GM12891 (cell line): Measurements from ENCODE around the gene SMARCC1.

Source experiments
- DNase-seq: peaks from one replicate; pipeline ENCODE4 v3.0.0; 2011; ENCODE audit warnings: low spot score; ENCODE audit not compliant: insufficient read length
- FAIRE-seq: peaks from 2 replicates; lab custom pipeline; 2011; peaks lifted over from hg19 to GRCh38; lab: Jason Lieb, UNC
- PAX5 ChIP-seq: IDR thresholded peaks from 2 replicates; pipeline ENCODE4 v1.6.1; 2011; ENCODE audit warnings: low read length, moderate library complexity, mild to moderate bottlenecking; ENCODE audit not compliant: insufficient read depth, severe bottlenecking
- POLR2A ChIP-seq: IDR thresholded peaks from 2 replicates; pipeline ENCODE4 v1.6.1; 2011; ENCODE audit warnings: low read depth, low read length, control low read depth
- POLR2AphosphoS5 ChIP-seq: IDR thresholded peaks from 2 replicates; pipeline ENCODE4 v1.6.1; 2011; ENCODE audit warnings: low read depth, low read length, control low read depth
- POU2F2 ChIP-seq: IDR thresholded peaks from 2 replicates; pipeline ENCODE4 v1.6.1; 2011; ENCODE audit warnings: low read depth, mild to moderate bottlenecking, control low read depth, low read length, moderate library complexity
- SPI1 ChIP-seq: IDR thresholded peaks from 2 replicates; pipeline ENCODE4 v1.6.1; 2011; ENCODE audit warnings: low read depth, low read length, control low read depth
- TAF1 ChIP-seq: IDR thresholded peaks from 2 replicates; pipeline ENCODE4 v1.6.1; 2011; ENCODE audit warnings: low read depth, low read length, control low read depth

Gene SMARCC1

DNA sequence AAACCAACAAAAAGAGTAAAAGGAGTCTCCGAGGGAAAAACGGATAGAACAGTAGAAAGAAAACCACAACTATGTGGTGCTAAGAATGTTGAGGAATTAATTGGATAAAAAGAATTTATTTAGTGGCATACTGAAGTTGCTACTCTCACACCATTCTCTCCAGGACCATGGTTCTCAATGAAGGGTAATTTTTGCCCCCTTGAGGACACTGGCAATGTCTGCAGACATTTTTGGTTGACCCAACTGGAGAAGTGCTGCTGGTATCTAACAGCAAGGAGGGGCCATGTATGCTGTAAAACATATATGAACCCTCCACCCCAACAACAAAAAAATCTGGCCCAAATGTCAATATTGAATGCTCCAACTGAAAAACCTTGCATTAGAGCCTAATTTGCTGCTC, 117.2 kb downstream of the SMARCC1 start:
- no peak for FAIRE-seq
- no peak for TF ChIP-seq POLR2A
- TF ChIP-seq TAF1, result no peak
- no peak for TF ChIP-seq POU2F2
- no peak for TF ChIP-seq PAX5
- TF ChIP-seq POLR2AphosphoS5, result no peak
- no peak for TF ChIP-seq SPI1
- peak; percentile 6 for DNase-seq

DNA sequence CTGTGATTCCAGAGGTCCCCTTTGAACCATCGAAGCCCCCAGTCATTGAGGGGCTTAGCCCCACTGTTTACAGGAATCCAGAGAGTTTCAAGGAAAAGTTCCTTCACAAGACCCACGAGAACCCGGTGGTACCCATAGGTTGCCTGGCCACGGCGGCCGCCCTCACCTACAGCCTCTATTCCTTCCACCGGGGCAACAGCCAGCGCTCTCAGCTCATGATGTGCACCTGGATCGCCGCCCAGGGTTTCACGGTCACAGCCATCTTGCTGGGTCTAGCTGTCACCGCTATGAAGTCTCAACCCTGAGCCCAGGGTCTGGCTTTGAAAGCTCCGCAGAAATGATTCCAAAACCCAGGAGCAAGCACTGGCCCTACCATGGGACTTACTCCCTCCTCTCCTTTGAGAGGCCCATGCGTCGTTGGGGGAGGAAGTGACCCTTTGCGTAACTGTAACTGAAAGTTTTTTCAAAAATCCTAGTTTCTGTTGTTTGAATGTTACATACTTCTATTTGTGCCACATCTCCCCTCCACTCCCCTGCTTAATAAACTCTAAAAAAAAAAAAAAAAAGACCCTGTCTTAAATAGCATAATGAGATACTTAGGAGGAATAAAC, 118.0 kb downstream of the SMARCC1 start:
- DNase-seq (no peak), FAIRE-seq (no peak)
- no peak for TF ChIP-seq PAX5
- no peak for TF ChIP-seq TAF1
- no peak for TF ChIP-seq POU2F2
- TF ChIP-seq POLR2A, result no peak
- no peak for TF ChIP-seq POLR2AphosphoS5
- no peak for TF ChIP-seq SPI1

DNA sequence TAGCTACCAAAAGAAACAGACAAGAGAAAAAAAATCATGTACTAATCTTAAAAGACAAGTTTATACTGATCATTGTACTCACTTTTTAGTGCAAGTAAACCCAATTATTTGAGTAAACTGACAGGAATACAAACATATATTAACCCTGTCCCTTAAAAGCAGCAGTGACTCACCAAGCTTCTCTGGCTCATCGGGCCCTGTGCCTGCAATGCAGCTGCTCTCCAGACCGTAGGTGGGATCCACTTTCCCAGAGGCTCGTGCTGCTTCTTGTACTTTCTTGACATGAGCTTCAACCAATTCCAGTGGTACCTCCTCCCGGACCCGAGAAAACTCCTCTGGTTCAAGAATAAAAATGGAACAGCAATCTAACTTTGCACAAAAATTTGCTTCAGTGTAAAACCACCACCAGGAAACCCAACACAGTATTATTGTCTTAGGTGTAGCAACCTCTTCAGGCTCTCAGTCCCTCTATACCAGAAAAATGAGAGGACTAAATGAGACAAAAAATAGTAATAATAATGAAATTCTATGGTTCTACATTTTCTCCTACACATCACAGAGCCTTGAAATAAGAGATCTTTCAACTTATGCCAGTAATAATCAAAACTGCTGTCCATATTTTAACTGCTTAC, 120.5 kb downstream of the SMARCC1 start:
- no peak for DNase-seq
- no peak for FAIRE-seq
- TF ChIP-seq PAX5 (no peak), POU2F2 (no peak), POLR2AphosphoS5 (no peak), TAF1 (no peak), POLR2A (no peak), SPI1 (no peak)

DNA sequence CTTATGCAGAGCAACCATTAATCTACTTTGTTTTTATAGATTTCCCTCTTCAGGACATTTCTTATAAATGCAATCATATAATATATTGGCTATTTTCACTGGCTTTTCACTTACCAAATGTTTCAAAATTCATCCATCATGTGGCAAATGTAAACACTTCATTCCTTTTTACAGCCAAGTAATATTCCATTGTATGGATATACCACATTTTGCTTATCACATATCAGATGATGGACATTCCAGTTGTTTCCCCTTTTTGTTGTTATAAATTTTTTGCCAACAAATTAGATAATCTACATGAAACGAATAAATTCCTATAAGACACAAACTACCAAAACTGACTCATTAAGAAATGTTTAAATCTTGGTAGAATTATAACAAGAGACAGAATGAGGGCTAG, 123.2 kb downstream of the SMARCC1 start:
- no peak for TF ChIP-seq POLR2A
- DNase-seq (no peak), FAIRE-seq (no peak)

DNA sequence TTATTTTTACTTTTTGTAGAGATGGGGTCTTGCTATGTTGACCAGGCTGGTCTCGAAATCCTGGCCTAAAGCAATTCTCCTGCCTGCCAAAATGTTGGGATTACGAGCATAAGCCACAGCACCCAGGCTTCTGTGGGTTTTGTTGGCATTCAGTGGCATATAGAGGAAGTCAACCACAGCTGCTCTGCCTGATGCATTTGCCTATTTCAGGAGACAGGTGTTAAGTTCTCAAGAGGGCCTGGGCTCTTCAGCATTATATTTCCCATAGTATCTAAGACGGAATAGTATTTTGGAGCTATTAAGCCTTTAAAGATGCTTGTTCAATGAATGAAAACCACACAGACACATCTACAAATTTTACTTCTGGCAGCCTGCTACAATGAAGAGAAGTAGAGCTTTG, 129.6 kb downstream of the SMARCC1 start:
- FAIRE-seq, result no peak
- no peak for DNase-seq

DNA sequence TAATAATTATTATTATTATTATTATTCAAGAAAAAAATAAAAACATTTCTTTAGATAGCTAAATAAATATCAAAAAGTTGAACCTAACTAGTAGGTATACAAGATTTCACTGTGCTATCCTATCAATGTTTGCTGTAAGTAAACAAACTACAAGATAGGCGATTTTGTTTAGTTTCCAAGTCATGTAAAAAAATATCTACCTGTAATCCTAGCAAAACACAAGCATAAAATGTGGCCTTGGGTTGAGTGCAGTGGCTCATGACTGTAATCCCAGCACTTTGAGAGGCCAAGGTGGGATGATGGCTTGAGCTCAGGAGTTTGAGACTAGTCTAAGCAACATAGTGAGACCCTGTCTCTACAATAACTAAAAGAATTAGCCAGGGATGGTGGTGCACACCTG, 131.4 kb downstream of the SMARCC1 start:
- DNase-seq (no peak), FAIRE-seq (no peak)
- no peak for TF ChIP-seq POU2F2
- no peak for TF ChIP-seq PAX5
- no peak for TF ChIP-seq POLR2A
- no peak for TF ChIP-seq TAF1
- no peak for TF ChIP-seq POLR2AphosphoS5
- no peak for TF ChIP-seq SPI1

More for the DNA sequence above, 129.6 kb downstream of the SMARCC1 start:
- no peak for TF ChIP-seq PAX5
- TF ChIP-seq POLR2A, result no peak
- TF ChIP-seq SPI1, result no peak
- no peak for TF ChIP-seq TAF1
- TF ChIP-seq POLR2AphosphoS5, result no peak
- no peak for TF ChIP-seq POU2F2

DNA sequence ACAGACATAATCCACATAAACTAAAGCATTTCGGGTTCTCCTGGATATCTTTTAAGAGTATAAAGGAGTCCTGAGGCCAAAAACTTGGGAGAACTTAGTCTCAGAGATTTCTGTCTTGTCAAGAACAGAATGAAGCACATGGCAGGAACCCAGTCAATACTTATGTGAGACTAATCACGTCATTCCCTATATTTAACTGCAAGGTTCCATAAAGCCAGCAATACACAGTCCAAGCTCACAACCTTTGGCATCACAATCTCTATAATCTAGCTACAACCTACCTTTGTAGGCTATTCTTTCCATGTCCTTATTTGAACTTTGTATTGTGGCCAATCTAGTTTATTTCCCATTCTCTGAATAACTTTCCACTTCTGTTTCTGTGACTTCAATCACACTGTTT, 134.1 kb downstream of the SMARCC1 start:
- no peak for DNase-seq
- FAIRE-seq, result no peak
- TF ChIP-seq POLR2AphosphoS5 (no peak), PAX5 (no peak), POLR2A (no peak), TAF1 (no peak), SPI1 (no peak), POU2F2 (no peak)

DNA sequence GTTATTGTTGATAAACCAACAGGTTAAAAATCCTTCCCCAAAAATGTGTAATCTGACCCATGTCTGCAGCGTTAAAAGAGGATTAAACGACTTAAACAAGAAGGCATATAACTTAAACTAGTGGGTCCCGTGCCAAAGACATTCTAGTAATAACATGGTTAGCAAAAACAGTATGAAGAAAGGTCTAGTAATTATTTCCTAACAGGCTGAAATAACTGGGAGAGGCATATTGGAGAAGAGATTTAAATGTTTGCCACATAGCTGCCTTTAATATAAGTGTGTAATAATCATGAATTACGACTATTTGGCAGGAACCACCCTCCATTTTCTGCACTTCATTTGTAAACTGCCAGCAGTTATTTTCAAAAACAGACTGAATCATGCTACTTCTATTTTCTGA, 135.3 kb downstream of the SMARCC1 start:
- TF ChIP-seq POLR2AphosphoS5 (no peak), PAX5 (no peak), TAF1 (no peak), POLR2A (no peak), POU2F2 (no peak), SPI1 (no peak)
- DNase-seq (no peak), FAIRE-seq (no peak)

DNA sequence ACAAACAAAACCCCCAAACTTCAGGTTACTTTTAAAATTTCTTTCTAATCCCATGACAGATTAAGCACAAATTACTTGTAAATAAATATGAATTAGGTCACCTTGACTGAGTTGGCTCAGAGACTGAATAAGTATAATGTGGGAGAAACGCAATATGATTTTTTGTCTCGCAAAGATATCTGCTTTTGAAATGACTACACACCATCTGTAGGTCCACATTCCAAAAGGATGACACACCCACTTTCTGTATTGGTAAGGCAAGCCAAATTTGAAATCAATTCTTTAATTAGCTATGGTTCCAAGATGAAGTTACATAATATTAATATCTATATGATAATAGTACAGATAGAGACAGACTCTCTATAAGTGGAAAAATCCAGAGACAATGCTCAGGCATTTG, 136.1 kb downstream of the SMARCC1 start:
- no peak for DNase-seq
- TF ChIP-seq POLR2A, result no peak
- TF ChIP-seq PAX5, result no peak
- no peak for TF ChIP-seq POLR2AphosphoS5
- FAIRE-seq, result no peak

DNA sequence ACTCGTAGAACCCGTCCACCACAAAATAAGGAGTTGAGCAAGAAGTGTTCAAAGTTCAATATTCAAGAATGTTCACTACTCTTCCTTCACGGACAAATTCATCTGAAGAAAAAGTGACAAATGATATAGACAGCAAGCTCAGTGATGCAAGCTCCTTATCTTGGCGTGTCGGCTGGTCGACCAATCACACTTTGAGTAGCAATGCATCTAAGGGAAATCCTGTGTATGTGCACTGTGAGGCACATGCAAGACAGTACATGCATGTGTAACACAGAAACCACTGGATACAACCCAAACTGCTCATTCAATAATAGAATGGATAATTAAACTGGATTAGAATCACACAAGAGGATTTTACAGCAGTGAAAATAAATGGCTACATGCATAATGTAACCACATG, 138.6 kb downstream of the SMARCC1 start:
- TF ChIP-seq POLR2AphosphoS5 (no peak), SPI1 (no peak), POLR2A (no peak), TAF1 (no peak), PAX5 (no peak), POU2F2 (no peak)
- DNase-seq (no peak), FAIRE-seq (peak; percentile 75)
